HL-60 (cell line): ENCODE results near the gene AGL.

ENCODE experiments used
- GABPA ChIP-seq: IDR thresholded peaks from 2 replicates; pipeline ENCODE4 v1.6.1; 2012; ENCODE audit warnings: low read depth
- POLR2AphosphoS5 ChIP-seq: IDR thresholded peaks from 2 replicates; pipeline ENCODE4 v1.6.1; 2012; ENCODE audit warnings: low read depth
- SPI1 ChIP-seq: IDR thresholded peaks from 2 replicates; pipeline ENCODE4 v1.6.1; 2012; ENCODE audit warnings: low read depth, mild to moderate bottlenecking, borderline replicate concordance
- TF ChIP-seq, protein P1 (sequence below): IDR thresholded peaks from one replicate; pipeline ENCODE4 v1.5.1; 2011; ENCODE audit warnings: low read length, control low read depth, inconsistent platforms; ENCODE audit not compliant: insufficient read depth
- TF ChIP-seq, protein P2 (sequence below): IDR thresholded peaks from 2 replicates; pipeline ENCODE4 v1.6.1; 2012; ENCODE audit warnings: low read depth; ENCODE audit not compliant: insufficient replicate concordance

- TF ChIP-seq POLR2AphosphoS5, result no peak
- TF ChIP-seq, protein P1, sequence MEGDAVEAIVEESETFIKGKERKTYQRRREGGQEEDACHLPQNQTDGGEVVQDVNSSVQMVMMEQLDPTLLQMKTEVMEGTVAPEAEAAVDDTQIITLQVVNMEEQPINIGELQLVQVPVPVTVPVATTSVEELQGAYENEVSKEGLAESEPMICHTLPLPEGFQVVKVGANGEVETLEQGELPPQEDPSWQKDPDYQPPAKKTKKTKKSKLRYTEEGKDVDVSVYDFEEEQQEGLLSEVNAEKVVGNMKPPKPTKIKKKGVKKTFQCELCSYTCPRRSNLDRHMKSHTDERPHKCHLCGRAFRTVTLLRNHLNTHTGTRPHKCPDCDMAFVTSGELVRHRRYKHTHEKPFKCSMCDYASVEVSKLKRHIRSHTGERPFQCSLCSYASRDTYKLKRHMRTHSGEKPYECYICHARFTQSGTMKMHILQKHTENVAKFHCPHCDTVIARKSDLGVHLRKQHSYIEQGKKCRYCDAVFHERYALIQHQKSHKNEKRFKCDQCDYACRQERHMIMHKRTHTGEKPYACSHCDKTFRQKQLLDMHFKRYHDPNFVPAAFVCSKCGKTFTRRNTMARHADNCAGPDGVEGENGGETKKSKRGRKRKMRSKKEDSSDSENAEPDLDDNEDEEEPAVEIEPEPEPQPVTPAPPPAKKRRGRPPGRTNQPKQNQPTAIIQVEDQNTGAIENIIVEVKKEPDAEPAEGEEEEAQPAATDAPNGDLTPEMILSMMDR, result no peak
- TF ChIP-seq, protein P2, sequence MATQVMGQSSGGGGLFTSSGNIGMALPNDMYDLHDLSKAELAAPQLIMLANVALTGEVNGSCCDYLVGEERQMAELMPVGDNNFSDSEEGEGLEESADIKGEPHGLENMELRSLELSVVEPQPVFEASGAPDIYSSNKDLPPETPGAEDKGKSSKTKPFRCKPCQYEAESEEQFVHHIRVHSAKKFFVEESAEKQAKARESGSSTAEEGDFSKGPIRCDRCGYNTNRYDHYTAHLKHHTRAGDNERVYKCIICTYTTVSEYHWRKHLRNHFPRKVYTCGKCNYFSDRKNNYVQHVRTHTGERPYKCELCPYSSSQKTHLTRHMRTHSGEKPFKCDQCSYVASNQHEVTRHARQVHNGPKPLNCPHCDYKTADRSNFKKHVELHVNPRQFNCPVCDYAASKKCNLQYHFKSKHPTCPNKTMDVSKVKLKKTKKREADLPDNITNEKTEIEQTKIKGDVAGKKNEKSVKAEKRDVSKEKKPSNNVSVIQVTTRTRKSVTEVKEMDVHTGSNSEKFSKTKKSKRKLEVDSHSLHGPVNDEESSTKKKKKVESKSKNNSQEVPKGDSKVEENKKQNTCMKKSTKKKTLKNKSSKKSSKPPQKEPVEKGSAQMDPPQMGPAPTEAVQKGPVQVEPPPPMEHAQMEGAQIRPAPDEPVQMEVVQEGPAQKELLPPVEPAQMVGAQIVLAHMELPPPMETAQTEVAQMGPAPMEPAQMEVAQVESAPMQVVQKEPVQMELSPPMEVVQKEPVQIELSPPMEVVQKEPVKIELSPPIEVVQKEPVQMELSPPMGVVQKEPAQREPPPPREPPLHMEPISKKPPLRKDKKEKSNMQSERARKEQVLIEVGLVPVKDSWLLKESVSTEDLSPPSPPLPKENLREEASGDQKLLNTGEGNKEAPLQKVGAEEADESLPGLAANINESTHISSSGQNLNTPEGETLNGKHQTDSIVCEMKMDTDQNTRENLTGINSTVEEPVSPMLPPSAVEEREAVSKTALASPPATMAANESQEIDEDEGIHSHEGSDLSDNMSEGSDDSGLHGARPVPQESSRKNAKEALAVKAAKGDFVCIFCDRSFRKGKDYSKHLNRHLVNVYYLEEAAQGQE, result no peak
- TF ChIP-seq SPI1, result no peak
- no peak for TF ChIP-seq GABPA
Measured at GRCh38 chr1:99825098-99825497, 25.1 kb upstream of the AGL start.
